ENCODE results near the gene CGGBP1.
"Not testable (repeated sequence)": the region's sequence is repeated elsewhere in the genome, so short reads cannot be mapped to it uniquely, and the experiment has no call there.

The CGGBP1 gene

DNA sequence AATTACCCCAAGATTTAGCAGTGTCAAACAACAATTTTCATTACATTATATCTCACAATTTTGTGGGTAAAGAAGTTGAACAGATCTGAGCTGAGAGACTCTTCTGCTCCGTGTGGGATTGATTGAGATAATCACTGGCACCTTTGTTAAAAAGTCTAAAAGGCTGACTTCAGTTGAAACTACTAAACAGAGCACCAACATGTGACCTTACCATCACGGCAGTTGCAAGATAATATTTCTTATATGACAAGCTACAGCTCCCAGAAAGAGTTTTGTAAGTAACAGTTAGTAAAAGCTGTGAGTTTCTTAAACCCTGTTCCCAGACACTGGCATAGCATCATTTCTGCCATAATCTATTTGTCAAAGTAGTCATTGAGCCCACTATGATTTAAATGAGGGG is 25.0 kb downstream of the CGGBP1 start:
- no peak for DNase-seq

DNA sequence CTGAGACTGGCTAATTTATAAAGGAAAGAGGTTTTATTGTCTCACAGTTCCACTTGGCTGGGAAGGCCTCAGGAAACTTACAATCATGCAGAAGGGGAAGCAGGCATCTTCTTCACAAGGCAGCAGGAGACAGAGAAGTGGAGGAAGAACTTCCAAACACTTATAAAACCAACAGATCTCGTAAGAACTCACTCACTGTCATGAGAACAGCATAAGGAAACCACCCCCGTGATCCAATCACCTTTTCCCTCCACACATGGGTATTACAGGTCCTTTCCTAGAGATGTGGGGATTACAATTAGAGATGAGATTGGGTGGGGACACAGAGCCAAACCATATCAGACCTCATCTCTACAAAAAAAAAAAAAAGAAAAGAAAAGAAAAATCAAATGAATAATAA is 25.7 kb downstream of the CGGBP1 start:
- DNase-seq = no peak

DNA sequence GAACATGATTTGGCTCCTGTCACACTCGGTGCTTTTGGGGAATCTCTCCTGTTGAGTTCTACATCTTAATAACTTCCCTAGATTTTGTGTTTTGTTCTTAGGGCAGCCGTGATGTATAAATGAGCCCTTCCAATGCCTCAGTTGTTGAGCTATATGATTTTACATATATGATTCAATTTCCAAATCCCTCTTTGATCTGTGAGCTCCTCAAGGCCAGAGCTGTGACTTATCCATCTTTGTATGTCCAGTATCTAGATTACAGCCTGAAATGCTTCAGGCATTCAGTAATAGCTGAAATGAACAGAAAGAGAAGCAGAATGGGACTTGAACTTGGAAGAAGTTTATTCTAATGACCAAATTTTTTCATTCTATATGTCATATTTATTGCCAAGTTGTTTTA is 26.6 kb downstream of the CGGBP1 start:
- no peak for DNase-seq

DNA sequence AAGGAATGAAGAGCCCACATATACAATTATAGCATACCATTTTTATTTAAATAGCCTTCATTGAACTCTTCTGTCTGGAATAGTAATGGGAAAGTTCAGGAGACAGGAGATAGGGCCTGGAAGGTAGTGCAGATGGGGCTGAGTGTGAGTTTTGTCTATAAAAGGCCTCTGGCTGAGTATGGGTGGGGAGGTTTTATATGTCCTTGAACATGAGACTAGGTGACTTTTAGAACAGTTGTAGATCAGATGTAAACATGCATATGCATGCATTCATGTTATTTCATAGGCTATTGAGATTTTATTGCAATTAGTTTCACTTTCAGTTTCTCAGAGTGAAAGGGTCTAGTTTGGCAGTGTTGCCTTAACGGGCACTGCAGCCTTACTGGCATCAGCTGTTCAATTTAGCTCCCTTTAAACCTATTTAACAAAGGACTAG is 27.1 kb downstream of the CGGBP1 start:
- no peak for DNase-seq

DNA sequence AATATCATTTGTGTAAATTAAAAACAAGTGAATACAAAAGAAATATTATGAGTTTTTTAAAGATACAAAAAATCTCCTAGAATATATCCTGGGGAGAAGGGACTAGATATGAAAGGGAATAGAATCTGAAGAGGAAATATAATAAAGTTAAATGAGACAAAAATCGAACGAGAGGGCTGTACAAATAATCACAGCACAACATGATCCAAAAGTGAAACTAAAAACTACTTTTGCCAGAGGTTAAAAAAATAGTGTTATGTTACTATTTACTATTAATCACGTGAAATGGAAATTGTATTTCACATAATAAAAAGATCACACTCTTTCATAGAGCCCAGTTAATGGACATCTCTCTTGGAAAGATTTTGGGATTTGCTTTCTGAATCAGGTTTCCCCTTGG is 28.6 kb downstream of the CGGBP1 start:
- DNase-seq = no peak

DNA sequence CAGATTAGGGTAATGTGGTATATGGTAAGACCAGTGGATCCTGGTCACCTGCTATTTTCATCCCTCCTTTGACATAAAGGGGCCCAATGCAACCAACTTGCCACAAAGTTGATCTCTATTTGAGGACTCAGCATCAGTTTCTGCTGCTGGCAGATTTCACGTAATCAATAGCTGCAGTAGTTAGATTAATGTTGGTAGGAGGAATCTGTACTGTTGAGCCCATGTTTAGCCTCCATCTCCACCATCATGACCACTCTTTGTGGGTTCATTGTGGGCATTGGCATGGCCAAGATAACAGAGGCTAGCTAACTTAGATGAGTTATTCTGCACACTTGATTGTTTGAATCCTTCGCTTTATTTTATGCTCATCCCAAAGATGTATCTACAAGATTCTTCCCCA is 29.9 kb downstream of the CGGBP1 start:
- DNase-seq = no peak

DNA sequence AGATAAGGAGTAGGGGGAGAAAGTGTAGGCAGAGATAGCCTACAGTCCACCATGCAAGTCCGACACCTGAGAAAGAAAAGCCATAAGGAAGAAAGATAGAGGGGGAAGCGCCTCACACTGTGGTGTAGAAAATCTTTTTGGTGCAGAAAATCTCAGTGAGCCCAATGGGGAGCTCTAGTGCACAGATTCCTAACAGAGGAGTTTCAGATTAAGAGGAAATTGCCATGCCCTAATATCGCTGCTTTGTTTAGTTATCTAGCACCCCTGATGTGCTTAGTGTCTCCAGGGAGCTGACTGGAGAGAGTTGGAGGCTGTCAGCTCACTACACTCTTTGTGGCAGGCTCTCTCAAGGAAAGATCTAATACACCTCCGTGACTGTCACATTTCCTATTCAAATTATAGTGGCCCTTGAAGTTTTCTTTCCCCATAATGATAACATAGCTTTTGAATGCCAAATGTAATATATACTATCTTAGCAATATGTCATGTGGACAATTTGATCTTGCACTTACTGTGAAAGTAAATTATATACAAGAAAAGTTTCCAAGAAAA is 33.7 kb downstream of the CGGBP1 start:
- no peak for DNase-seq

DNA sequence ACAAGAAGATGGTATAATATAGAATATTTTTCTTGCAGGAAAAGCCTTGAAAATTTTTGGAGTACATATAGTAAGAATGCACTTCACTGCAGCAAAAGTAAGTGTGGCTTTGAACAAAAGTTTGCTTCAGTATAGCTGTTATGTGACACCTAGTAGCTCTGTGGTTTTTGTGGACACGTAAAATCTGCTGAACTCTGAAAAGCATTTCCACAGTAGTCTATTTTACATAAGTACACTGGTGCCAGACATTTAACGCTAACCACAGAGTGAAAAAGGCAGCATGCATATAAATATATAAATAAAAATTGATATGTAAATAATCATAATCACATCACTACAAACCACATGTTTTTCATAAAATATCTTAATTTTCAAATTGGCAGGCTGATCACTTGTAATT is 39.8 kb downstream of the CGGBP1 start:
- no peak for DNase-seq

DNA sequence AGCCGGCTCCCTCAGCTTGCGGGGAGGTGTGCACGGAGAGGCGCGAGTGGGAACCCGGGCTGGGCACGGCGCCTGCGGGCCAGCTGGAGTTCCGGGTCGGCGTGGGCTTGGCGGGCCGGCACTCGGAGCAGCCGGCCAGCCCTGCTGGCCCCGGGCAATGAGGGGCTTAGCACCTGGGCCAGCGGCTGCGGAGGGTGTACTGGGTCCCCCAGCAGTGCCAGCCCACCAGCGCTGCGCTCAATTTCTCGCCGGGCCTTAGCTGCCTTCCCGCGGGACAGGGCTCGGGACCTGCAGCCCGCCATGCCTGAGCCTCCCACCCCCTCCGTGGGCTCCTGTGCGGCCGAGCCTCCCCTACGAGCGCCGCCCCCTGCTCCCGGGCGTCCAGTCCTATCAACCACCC is 43.1 kb downstream of the CGGBP1 start:
- not testable (repeated sequence) for DNase-seq

DNA sequence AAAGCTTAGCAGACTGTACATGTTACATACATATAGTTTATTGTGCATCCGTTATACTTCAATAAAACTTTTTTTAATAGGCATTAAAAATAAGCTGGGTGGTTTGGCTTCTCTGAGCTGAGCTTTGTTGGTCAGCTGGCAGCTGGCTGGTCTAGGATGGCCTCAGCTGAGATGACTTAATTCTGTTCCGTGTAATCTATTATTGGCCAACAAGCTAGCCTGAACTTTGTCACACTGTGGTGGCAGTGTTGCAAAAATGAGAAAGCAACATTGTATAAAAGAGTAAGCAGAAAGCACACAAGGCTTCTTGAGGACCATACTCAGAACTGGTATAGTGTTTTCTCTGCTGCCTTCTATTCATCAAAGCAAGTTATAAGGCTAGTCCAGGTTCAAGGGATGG is 45.2 kb downstream of the CGGBP1 start:
- DNase-seq = no peak

DNA sequence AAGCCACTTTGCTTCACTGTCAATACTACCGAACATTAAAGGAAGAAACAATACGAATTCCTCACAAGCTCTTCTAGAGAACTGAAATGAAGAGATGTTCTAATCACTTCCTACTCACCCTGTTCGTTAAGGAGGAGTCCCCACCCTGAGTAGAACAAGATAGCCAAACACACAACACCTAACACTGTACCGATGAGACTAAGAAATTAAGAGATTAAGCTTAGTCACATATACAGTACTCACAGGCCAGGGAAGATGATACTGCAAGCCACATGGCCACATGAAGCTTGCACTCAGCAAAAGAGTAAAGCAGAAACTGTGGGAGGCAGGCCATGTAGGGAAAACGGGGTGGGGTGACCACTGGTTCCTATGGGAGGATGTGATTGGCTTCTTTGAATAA is 48.0 kb downstream of the CGGBP1 start:
- DNase-seq = no peak

DNA sequence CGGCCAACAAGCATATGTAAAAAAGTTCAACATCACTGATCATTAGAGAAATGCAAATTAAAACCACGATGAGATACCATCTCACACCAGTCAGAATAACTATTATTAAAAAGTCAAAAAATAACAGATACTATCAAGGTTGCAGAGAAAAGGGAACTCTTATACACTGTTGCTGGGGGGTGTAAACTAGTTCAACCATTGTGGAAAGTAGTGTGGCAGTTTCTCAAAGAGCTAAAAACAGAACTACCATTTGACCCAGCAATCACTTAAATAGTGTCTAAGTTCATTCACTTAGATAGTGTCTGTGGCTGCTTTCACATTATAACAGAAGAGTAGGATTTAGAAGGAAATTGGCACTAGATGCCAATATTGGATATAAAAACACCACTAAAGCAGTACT is 49.7 kb downstream of the CGGBP1 start:
- DNase-seq = no peak

DNA sequence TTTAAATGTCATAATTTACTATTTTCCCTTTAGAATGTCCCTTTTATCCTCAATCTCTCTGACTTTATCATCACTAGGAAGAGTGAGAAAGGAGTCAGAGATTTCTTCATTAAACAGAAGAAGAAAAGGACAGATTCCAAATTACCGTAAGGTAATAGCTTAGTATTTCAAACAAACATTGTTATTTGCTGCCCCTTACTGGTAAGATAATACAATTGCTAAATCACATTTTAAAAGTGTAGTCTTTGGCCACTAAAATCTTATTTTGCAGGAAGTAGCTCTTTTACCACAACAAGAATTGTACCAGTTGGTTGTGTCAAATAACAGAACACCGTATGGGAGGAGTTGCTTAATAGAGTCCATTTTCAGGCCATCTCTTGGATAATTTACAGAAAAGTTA is 53.7 kb downstream of the CGGBP1 start:
- peak; percentile 2 for DNase-seq

DNA sequence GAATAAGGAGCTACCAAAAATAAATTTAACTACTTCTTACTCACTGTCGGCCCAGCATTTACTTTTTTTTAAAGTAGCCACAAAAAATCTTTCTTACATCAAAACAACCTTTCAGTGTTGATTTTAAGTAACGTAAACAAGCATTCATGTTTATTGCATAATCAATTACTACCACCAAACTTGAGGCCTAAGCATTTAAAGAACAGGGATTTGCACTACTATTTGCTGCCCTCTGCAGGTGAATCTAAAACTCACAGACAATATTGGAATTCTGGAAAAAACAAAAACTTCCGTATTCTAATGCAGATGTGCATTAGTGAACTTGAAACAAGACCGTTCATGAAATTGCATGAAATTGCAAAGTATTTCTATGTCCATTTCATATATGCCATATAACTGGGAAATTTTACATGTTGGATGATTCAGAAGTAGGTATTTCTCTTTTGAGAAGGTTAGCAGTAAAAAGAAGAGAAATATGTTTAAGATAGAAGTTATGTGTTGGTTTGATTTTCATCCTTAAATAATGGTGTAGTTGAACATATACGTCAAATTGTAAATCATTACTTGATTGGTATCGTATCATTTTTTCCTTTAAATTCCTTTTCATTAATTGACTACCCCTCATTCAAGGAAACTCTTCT is 55.6 kb downstream of the CGGBP1 start:
- DNase-seq = peak; percentile 17

DNA sequence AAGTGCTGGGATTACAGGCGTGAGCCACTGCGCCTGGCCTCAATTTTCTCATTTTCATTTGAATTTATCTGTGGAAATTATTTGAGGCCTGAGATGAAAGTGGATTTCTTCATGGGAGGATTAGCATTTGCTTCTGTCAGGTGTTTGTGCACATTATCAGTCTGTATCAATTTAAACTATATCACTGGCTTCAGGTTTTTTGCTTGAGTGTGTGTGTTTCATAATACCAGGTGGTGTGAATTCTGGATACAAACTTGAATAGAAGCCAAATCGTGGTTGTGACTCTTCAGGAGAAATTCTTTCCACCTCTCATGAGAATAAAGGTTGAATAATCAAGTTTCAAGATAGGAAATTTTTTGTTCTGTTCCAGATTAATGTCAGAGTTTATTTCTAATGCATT is 56.4 kb downstream of the CGGBP1 start:
- DNase-seq = no peak

All from COR-L47 (cell line).